GM21576 (cell line): ENCODE data around the gene HSF4.

Experiments
- ATAC-seq: cut with Tn5 transposase; IDR thresholded peaks from one replicate; pipeline ENCODE4 v1.9.1; 2021; ENCODE audit warnings: mild to moderate bottlenecking, moderate library complexity; ENCODE audit not compliant: unreplicated experiment

The HSF4 gene

GRCh38 chr16:67184453-67184994 is 20.0 kb downstream of the HSF4 start:
- no peak for ATAC-seq

- ATAC-seq, result no peak
These were observed 20.6 kb downstream of the HSF4 start for GRCh38 chr16:67184995-67185650.

- no peak for ATAC-seq
These were observed 21.1 kb downstream of the HSF4 start for GRCh38 chr16:67185651-67186134.

GRCh38 chr16:67186550-67186950 is 22.0 kb downstream of the HSF4 start:
- ATAC-seq, result no peak

- ATAC-seq, result no peak
These were observed 22.8 kb downstream of the HSF4 start for GRCh38 chr16:67187175-67187890.

- no peak for ATAC-seq
These were observed 23.8 kb downstream of the HSF4 start for GRCh38 chr16:67188323-67188722.

GRCh38 chr16:67188798-67189197 is 24.3 kb downstream of the HSF4 start:
- no peak for ATAC-seq

GRCh38 chr16:67190041-67190440 is 25.5 kb downstream of the HSF4 start, which contains the start of gene EXOC3L1:
EXOC3L1 (minus strand) TSS chr16:67190136; CDS start chr16:67189676, 460 bp downstream.
- no peak for ATAC-seq

- ATAC-seq, result no peak
These were observed 26.2 kb downstream of the HSF4 start for GRCh38 chr16:67190448-67191399.

GRCh38 chr16:67191411-67191994 is 27.0 kb downstream of the HSF4 start:
- ATAC-seq, result no peak

- ATAC-seq, result peak; percentile 78
These were observed 27.6 kb downstream of the HSF4 start, which contains the start of gene E2F4 for GRCh38 chr16:67191995-67192681. E2F4 (plus strand) TSS chr16:67192155; CDS start chr16:67192228, 73 bp downstream.

- ATAC-seq, result peak; percentile 5
These were observed 28.3 kb downstream of the HSF4 start for GRCh38 chr16:67192781-67193361.

GRCh38 chr16:67193536-67193935 is 29.0 kb downstream of the HSF4 start:
- no peak for ATAC-seq

GRCh38 chr16:67194260-67194659 is 29.7 kb downstream of the HSF4 start:
- ATAC-seq, result no peak

GRCh38 chr16:67195676-67196075 is 31.1 kb downstream of the HSF4 start:
- ATAC-seq, result no peak

- ATAC-seq, result no peak
These were observed 32.3 kb downstream of the HSF4 start for GRCh38 chr16:67196881-67197280.

GRCh38 chr16:67197704-67198103 is 33.2 kb downstream of the HSF4 start:
- no peak for ATAC-seq

GRCh38 chr16:67198238-67198734 is 33.7 kb downstream of the HSF4 start:
- ATAC-seq, result no peak
